ENCODE measurements around the gene IPP. TPM values are rescaled to one million over a fixed set of nuclear protein-coding genes. Genes with fewer than 3 reads are reported as not detected.

The IPP gene
- total RNA-seq, 1 donor from 2014 or later: 19.3 TPM

DNA sequence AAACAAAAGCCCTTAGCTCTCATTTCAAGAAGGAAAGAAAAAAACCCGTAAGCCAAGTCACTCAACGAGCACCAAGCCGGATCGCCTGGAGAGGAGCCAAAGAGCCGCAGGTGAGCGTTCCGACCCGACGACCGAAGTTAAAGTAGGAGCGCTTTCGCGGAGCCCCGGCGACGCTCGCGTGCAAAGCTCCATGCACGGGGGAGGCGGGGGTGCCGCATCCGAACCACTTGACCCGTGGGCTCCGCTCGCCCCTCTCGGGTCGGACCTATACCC, 64.5 kb downstream of the IPP start:
- intact Hi-C loops (cut with micrococcal nuclease): loop anchor here (10.0 kb wide), 1 partner anchor 101 kb away; the partner anchor contains the start of gene NASP
- peak; percentile 63 for DNase-seq
- peak overlapping the region; percentile 98 for H3K27ac ChIP-seq (replicated peaks)
- H3K4me3 ChIP-seq: peak overlapping the region; percentile 95
- no peaks in the 10 kb centered on the region for H3K36me3 ChIP-seq
- TF ChIP-seq, protein P1, sequence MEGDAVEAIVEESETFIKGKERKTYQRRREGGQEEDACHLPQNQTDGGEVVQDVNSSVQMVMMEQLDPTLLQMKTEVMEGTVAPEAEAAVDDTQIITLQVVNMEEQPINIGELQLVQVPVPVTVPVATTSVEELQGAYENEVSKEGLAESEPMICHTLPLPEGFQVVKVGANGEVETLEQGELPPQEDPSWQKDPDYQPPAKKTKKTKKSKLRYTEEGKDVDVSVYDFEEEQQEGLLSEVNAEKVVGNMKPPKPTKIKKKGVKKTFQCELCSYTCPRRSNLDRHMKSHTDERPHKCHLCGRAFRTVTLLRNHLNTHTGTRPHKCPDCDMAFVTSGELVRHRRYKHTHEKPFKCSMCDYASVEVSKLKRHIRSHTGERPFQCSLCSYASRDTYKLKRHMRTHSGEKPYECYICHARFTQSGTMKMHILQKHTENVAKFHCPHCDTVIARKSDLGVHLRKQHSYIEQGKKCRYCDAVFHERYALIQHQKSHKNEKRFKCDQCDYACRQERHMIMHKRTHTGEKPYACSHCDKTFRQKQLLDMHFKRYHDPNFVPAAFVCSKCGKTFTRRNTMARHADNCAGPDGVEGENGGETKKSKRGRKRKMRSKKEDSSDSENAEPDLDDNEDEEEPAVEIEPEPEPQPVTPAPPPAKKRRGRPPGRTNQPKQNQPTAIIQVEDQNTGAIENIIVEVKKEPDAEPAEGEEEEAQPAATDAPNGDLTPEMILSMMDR (IDR thresholded peaks at IDR 0.05; ENCODE audit: borderline replicate concordance): no peak
- H3K4me1 ChIP-seq: peaks cover 77% of the 10 kb centered on the region
- no peaks in the 10 kb centered on the region for H3K9me3 ChIP-seq (replicated peaks)
- no peaks in the 10 kb centered on the region for H3K27me3 ChIP-seq (ENCODE audit: low read depth)

DNA sequence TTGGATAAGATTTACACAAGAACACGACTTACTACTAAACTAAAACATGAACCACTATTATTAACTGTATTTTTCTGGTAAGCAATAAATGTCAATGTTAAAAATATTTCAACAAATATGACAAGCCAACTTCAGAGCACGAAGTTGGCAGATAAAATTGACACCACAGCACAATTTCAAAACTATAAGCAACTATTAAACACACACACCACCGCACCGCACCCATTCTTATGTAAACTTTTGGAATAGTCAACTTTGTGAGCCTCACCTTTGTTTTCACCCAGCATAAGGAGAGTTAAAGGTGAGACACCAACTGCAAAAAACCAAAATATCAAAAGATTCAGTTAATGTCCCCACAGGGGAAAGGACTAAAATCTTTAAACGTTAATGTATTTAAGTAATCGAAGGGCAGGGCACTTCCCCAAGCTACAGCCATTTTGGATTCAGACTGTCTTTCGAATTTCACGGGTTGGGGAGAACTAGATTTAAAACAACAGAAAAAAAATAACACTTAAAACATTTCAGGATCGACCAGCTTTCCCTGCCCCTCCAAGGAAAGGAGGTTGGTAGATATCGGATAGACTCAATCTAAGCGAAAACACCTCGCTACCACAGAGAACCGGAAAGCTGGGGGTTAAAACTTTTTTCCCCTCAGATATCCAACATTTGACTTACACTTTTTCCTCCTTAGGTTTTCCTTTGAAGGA, 65.0 kb downstream of the IPP start:
- intact Hi-C loops (cut with micrococcal nuclease): loop anchor here (10.0 kb wide), 1 partner anchor 101 kb away; the partner anchor contains the start of gene NASP
- Histone ChIP-seq H3K4me3 (peak overlapping the region; percentile 95), H3K36me3 (no peaks in the 10 kb centered on the region), H3K4me1 (peaks cover 82% of the 10 kb centered on the region), H3K9me3 (replicated peaks) (no peaks in the 10 kb centered on the region), H3K27me3 (ENCODE audit: low read depth) (no peaks in the 10 kb centered on the region), H3K27ac (replicated peaks) (peak overlapping the region; percentile 98)
- TF ChIP-seq, protein P1 (IDR thresholded peaks at IDR 0.05; ENCODE audit: borderline replicate concordance): no peak
- DNase-seq: no peak

DNA sequence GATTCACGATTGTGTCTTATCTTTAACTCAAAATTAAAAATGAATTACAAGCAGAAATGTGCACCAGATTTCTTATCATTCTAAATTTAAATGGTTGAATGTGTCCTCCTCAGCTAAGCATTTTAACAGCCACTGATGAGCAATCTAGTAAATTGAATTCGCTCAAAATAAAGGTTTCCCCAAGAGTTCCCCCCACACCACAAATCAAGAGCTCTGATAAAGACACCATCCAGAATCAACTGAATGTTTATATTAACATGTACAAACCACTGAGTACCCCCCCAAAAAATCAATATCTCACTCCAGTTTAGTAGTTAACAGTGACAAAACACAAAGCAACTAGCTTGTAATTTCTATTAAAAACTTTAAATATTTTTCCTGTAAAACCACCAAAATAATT, 66.1 kb downstream of the IPP start:
- Histone ChIP-seq H3K9me3 (replicated peaks) (no peaks in the 10 kb centered on the region), H3K27me3 (ENCODE audit: low read depth) (no peaks in the 10 kb centered on the region), H3K4me3 (peak overlapping the region; percentile 95), H3K36me3 (no peaks in the 10 kb centered on the region), H3K27ac (replicated peaks) (peak overlapping the region; percentile 98), H3K4me1 (peaks cover 89% of the 10 kb centered on the region)
- TF ChIP-seq, protein P1 (IDR thresholded peaks at IDR 0.05; ENCODE audit: borderline replicate concordance): no peak
- intact Hi-C loops (cut with micrococcal nuclease): loop anchor here (10.0 kb wide), 1 partner anchor 100 kb away; the partner anchor contains the start of gene NASP
- DNase-seq: no peak

DNA sequence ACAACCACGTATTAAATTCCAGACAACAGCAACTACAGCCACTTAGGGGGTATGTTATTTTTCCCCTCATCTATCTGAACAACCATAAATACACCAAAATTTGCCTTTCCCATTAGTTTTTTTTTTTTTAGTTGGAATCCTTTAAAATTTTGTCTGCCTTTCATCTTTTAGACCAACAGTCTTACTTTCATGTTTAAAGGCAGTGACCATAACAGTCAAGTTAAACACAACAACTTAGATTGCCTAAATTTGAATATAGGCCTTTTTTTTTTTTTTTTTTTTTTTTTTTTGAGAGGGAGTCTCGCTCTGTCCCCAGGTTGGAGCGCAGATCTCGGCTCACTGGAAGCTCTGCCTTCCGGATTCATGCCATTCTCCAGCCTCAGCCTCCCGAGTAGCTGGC, 67.5 kb downstream of the IPP start:
- intact Hi-C loops (cut with micrococcal nuclease): loop anchor here (10.0 kb wide), 1 partner anchor 98 kb away; the partner anchor contains the start of gene NASP
- Histone ChIP-seq H3K36me3 (no peaks in the 10 kb centered on the region), H3K4me3 (no peak overlapping the region), H3K4me1 (peaks cover 93% of the 10 kb centered on the region), H3K27ac (replicated peaks) (peak overlapping the region; percentile 41), H3K9me3 (replicated peaks) (no peaks in the 10 kb centered on the region), H3K27me3 (ENCODE audit: low read depth) (no peaks in the 10 kb centered on the region)
- TF ChIP-seq, protein P1 (IDR thresholded peaks at IDR 0.05; ENCODE audit: borderline replicate concordance): no peak
- DNase-seq: no peak

DNA sequence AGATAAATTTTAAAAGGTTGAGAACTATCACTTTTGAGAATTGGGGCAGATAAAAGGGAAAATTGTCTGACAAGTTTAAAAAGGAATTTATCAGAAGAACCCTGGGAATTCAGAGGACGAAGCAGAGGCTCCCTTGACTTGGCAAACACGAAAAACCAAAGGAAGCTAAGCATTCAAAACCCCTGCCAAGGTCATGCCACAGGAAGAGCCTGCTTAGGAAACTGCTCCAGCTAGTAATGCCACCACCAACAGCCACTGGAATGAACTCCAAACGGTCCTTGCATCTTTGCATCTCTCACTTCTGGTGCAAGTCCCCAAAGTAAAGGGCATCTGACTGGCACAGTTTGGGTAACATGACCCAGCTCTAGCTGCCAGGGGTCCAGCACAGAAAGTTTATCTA, 71.3 kb downstream of the IPP start:
- Histone ChIP-seq H3K4me1 (peaks cover 100% of the 10 kb centered on the region), H3K27ac (replicated peaks) (peak overlapping the region; percentile 72), H3K27me3 (ENCODE audit: low read depth) (no peaks in the 10 kb centered on the region), H3K9me3 (replicated peaks) (no peaks in the 10 kb centered on the region), H3K36me3 (no peaks in the 10 kb centered on the region), H3K4me3 (peak overlapping the region; percentile 4)
- intact Hi-C loops (cut with micrococcal nuclease): no loop called here
- TF ChIP-seq, protein P1 (IDR thresholded peaks at IDR 0.05; ENCODE audit: borderline replicate concordance): no peak
- no peak for DNase-seq
